Measurements from ENCODE around the gene AKR1E2. TPM values are rescaled to one million over a fixed set of nuclear protein-coding genes. Genes with fewer than 3 reads are reported as not detected.

AKR1E2 gene
- total and polyA plus RNA-seq, 3 donors from 2014 or later = 37.0 to 79.6 (median 53.0) TPM

DNA sequence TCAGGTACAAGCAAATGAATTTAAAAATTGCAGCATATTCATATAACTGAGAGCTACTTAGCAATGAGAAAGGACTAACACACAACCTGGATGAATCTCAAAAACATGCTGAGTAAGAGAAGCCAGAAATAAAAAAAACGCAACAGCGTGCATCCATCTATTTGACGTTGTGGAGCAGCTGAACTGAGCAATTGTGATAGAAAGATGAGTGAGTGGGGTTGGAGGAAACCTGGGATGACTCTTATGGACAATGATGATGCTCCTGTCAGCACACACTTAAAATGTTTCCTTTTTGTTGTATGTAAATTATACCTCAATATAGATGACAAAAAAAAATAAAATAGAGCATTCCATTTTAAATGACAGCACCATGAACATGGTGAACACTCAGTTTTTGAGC lies 36.0 kb upstream of the AKR1E2 start:
- intact Hi-C loops (cut with DNase I; ENCODE audit: low total_unique reads) = no loop called here
- H3K9me3 ChIP-seq = no peaks in the 10 kb centered on the region
- DNase-seq = no peak
- TF ChIP-seq, protein P1, sequence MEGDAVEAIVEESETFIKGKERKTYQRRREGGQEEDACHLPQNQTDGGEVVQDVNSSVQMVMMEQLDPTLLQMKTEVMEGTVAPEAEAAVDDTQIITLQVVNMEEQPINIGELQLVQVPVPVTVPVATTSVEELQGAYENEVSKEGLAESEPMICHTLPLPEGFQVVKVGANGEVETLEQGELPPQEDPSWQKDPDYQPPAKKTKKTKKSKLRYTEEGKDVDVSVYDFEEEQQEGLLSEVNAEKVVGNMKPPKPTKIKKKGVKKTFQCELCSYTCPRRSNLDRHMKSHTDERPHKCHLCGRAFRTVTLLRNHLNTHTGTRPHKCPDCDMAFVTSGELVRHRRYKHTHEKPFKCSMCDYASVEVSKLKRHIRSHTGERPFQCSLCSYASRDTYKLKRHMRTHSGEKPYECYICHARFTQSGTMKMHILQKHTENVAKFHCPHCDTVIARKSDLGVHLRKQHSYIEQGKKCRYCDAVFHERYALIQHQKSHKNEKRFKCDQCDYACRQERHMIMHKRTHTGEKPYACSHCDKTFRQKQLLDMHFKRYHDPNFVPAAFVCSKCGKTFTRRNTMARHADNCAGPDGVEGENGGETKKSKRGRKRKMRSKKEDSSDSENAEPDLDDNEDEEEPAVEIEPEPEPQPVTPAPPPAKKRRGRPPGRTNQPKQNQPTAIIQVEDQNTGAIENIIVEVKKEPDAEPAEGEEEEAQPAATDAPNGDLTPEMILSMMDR (IDR thresholded peaks at IDR 0.05) = no peak
- TF ChIP-seq POLR2A (IDR thresholded peaks at IDR 0.05) = no peak
- no peak overlapping the region for H3K4me3 ChIP-seq
- H3K4me1 ChIP-seq = no peaks in the 10 kb centered on the region
- no peaks in the 10 kb centered on the region for H3K36me3 ChIP-seq (ENCODE audit: low read depth, missing control alignments)
- no peak overlapping the region for H3K27ac ChIP-seq
- WGBS, 2 donors = 82 to 91% methylated on average over 3 of the region's 3 CpGs
- no peaks in the 10 kb centered on the region for H3K27me3 ChIP-seq

DNA sequence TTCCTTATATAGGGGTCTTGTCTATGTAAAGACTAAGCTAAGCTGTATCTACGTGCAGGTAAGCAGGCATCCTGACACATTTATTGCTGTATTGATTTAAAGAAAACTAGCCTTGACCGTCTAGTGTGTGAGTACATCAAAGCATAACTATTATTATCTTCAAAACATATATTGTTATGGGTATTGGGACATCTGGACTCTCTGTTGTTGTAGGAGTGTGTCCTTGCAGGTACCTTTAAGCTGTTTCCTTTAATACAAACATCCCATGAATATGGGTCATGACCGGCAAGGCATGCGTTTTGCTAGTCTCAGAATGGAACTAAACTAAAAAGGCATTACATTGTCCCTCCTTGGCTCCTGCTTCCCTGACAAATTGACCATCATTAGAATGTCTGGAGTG lies 35.1 kb upstream of the AKR1E2 start:
- TF ChIP-seq, protein P1 (IDR thresholded peaks at IDR 0.05) = no peak
- no peak for TF ChIP-seq POLR2A (IDR thresholded peaks at IDR 0.05)
- no peaks in the 10 kb centered on the region for H3K4me1 ChIP-seq
- H3K4me3 ChIP-seq = no peak overlapping the region
- H3K27ac ChIP-seq = no peak overlapping the region
- no peak for DNase-seq
- intact Hi-C loops (cut with DNase I; ENCODE audit: low total_unique reads) = no loop called here
- H3K27me3 ChIP-seq = no peaks in the 10 kb centered on the region
- WGBS, 2 donors = 57 to 58% methylated on average over 4 of the region's 4 CpGs
- H3K9me3 ChIP-seq = no peaks in the 10 kb centered on the region
- no peaks in the 10 kb centered on the region for H3K36me3 ChIP-seq (ENCODE audit: low read depth, missing control alignments)

DNA sequence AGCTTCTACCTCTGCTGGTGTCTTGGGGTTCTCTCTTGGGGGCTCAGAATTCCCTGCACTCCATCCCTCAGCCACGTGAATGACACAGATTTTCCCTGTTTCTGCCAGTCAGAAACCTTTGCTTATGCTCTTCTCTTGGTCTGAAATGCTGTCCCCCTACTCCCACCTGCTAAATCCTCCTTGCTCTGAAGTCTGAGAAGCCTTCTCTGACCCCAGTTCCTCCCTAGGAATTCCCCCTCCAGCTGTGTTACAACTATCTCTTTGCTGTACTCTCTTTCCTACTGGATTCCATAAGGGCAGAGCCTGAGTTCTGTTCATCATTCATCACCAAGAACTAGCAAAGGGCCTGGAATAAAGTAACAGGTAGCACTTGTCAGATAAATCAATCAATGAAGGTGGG lies 33.6 kb upstream of the AKR1E2 start:
- 31 to 32% methylated on average over 1 of the region's 1 CpG for WGBS, 2 donors
- no peaks in the 10 kb centered on the region for H3K27me3 ChIP-seq
- no peak for TF ChIP-seq POLR2A (IDR thresholded peaks at IDR 0.05)
- TF ChIP-seq, protein P1 (IDR thresholded peaks at IDR 0.05) = no peak
- H3K9me3 ChIP-seq = no peaks in the 10 kb centered on the region
- no peak overlapping the region for H3K4me3 ChIP-seq
- H3K4me1 ChIP-seq = no peaks in the 10 kb centered on the region
- no peak overlapping the region for H3K27ac ChIP-seq
- intact Hi-C loops (cut with DNase I; ENCODE audit: low total_unique reads) = no loop called here
- DNase-seq = no peak
- no peaks in the 10 kb centered on the region for H3K36me3 ChIP-seq (ENCODE audit: low read depth, missing control alignments)

DNA sequence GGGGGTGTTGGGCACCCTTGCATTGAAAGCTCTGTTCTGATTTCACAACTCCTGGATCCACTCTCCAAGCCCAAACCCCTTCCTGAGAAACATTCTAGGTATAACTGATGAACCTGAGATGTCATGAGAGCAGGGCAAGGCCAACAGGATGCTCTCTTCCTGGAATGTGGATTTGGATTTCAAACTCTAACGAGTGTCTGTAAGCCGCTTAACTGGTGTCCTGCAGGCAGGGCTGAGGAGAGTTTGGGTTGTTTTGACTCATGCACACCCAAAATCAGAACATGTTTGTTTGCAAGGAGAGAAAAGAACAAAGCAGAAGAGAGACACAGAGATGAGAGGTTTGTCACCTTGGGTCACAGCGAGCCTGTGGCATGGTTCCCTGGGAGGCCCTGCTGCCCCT lies 24.6 kb upstream of the AKR1E2 start:
- TF ChIP-seq, protein P1 (IDR thresholded peaks at IDR 0.05) = no peak
- TF ChIP-seq POLR2A (IDR thresholded peaks at IDR 0.05) = no peak
- 81 to 87% methylated on average over 3 of the region's 3 CpGs for WGBS, 2 donors

DNA sequence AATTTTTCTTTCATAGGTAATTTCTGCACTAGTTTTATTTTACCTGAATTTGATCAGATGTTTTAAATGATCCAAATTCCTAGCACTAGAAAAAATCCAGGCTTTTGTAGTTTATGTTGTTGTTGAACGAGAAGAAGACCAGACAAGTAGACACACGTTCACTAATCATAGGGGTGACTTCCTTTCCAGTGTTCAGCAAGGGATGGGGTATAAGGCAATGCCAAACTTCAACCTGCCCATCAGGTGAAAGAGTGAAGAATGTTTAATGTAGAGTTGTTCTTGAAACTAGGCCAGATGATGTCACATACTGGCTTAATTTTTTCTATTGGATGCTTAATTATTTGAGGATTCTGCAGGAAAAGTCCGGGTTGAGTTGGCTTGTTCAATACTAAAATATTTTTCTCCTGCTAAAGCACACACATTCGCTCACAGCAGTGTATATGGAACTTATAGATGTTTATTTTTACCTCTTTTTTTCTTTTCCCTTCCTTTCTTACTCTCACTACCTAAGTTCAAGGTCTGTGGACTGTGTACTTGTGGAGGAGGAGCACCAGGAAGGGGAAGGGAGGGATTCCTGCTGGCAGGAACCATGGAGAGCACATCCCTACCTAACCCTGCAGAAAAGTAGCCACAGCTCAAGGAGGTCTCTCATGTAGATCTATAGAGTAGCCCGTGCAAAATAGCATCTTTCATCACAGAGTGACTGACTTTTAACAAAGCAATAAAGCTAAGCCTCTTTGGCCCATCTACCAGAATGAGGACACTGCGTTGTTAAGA lies 23.1 kb upstream of the AKR1E2 start:
- Histone ChIP-seq H3K36me3 (ENCODE audit: low read depth, missing control alignments) (no peaks in the 10 kb centered on the region), H3K9me3 (no peaks in the 10 kb centered on the region), H3K4me3 (no peak overlapping the region), H3K27ac (no peak overlapping the region), H3K27me3 (no peaks in the 10 kb centered on the region), H3K4me1 (no peaks in the 10 kb centered on the region)
- intact Hi-C loops (cut with DNase I; ENCODE audit: low total_unique reads) = no loop called here
- WGBS, 2 donors = 77 to 85% methylated on average over 6 of the region's 6 CpGs
- no peak for TF ChIP-seq POLR2A (IDR thresholded peaks at IDR 0.05)
- TF ChIP-seq, protein P1 (IDR thresholded peaks at IDR 0.05) = no peak
- DNase-seq = no peak

More for the DNA sequence above, 24.6 kb upstream of the AKR1E2 start:
- Histone ChIP-seq H3K27me3 (no peaks in the 10 kb centered on the region), H3K36me3 (ENCODE audit: low read depth, missing control alignments) (no peaks in the 10 kb centered on the region), H3K9me3 (no peaks in the 10 kb centered on the region), H3K27ac (no peak overlapping the region), H3K4me1 (no peaks in the 10 kb centered on the region), H3K4me3 (no peak overlapping the region)
- intact Hi-C loops (cut with DNase I; ENCODE audit: low total_unique reads) = no loop called here
- DNase-seq = no peak

Data from testis (tissue), 3 donors.